Stimulated activated CD8-positive, alpha-beta memory T cell treated with anti-CD3 and anti-CD28 coated beads, Interleukin-15, amount 100 ng/mL, for 48 hours (primary cell): ENCODE results near the gene PNKP.

Experiments used
- DNase-seq, 2 donors: peaks; one replicate each; pipeline ENCODE4 v3.0.0-alpha.2; 2020; ENCODE audit warnings: low read depth in 2 of 2

The PNKP gene

DNA sequence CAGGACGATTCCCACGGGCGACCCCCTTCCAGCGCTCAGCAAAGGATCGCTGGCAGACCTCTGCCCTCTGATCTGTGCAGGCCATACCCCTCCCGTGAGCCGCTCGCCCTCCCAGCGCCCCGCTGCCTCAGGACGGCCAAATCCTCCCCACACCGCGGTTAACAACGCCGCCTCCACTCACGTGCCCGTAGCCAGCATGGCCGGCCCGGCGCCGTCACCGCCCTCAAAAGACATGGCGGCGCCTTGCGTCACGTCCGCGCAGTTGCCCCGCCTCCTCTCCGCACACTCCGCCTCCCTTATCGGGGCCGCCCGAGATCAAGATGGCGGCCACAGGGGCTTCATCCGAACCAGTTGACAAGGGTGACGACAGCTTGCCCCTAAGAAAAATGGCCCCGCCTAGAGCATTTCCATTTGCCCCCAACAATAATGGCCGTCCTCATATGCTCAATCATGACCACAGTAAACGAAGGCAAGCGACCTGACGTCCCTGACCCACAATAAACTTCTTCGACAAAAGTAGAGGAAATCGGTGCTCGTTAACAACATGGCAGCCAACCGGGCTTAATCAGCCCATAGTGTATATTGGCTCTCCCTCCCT lies 9.1 kb upstream of the PNKP start:
- DNase-seq: peak; percentile 95 to 97

DNA sequence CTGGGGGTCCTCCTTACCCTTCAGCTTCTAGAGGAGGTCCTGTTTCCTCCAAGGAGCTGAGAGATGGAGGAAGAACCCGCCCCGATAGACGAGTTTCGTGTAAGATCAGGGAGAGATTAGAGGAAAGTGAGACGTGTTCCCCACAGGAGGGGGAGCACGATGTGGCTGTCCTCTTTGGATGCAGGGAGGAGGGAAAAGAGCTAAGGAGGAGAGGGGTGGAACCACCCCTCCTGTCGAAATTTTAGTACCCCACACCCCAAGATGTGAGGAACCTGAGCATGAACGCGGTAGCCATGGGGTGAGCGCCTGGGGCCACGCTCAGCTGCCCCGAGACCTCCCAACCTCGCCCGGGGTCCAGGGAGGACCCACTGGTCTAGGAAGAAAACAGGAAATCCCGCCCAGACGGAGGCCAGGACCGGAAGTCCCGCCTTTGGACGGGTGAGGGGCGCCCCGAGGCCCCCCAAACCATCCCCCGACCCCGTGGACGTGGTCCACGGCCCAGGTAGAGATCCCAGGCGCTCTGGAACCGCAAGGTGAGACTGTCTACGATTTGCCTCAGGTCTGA lies 8.6 kb upstream of the PNKP start:
- DNase-seq: peak in 1 of 2 donors; percentile 39

DNA sequence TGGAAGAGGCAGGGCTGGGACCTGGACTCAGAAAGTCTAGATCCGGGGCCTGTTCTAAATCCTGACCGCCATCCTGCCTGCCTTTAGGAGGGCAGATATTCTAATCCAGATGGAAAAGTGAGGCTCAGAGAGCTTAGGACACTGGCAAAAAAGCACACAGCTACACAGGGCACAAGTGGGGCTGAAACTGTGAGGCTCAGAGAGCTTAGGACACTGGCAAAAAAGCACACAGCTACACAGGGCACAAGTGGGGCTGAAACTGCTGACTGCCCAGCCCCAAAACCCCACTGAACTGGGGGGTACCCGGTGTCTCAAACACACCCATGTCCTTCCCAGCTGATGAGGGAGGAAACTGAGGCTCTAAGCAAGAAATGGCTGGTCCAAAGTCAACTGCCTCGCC lies 7.8 kb upstream of the PNKP start:
- no peak for DNase-seq

DNA sequence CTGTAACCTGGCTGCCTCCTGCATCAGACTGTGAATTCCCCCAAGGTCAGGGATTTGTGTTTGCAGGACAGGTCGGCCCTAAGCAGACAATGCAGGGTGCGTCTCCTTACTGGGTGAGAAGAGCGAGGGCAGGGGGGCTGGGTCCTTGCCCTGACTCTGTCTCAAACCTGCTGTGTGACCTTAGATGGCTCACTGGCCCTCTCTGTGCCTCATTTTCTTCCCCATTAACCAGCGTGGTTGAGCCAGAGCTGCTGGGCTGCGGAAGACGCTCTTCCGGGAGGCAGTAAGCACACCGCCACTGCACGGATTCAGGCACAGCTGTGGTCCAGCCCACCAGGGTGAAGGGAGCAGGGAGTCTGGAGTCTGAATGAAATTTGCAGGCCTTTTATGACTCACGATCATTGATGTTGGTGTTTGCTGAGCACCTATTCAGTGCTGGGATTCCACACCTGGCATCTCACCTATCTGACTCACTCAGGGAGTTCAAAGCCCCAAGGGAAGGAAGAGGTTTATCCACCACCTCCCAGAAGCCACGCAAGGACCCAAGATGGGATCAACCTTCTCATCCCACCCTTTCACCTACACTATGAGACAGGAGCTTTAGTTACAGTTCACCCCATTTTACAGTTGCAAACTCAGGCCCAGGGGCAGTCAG lies 7.3 kb upstream of the PNKP start:
- no peak for DNase-seq

DNA sequence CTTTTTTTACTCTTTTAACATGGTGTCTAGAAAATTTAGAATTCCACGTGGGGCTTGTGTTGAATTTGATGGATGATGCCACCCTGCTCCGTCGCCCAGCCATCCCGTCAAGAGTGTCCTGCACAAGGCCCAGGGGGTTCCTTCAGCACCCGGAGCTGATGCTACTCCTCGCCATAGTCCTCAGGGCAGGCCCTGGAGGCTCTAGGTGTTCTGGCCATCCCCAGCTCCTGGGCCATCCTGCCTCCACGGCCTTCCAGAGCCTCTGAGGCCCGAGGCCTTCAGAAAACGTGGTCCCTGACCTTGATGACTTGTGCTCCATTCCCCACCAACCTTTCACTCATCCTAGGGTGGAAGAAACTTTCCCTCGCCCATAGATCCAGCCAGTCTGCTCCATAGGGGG lies 6.5 kb upstream of the PNKP start:
- DNase-seq: no peak

DNA sequence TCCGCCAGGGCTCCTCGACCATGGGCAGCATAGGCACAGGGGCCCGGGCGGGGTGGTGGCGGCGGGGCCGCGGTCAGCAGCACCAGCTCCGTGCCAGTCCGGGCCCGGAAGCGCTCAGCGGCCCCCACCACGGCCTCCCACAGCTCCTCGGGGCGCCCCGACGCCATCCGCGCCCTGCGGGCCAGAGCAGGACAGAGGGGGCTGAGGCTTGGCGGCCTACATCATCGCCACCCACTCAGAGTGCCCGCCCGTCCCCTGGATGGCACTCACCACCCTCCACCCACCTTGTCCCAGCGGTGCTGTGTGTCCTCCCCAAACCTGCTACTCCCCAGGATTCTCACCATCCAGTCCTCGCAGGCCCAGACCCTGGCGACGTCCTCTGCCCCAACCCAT lies 5.7 kb upstream of the PNKP start:
- no peak for DNase-seq

DNA sequence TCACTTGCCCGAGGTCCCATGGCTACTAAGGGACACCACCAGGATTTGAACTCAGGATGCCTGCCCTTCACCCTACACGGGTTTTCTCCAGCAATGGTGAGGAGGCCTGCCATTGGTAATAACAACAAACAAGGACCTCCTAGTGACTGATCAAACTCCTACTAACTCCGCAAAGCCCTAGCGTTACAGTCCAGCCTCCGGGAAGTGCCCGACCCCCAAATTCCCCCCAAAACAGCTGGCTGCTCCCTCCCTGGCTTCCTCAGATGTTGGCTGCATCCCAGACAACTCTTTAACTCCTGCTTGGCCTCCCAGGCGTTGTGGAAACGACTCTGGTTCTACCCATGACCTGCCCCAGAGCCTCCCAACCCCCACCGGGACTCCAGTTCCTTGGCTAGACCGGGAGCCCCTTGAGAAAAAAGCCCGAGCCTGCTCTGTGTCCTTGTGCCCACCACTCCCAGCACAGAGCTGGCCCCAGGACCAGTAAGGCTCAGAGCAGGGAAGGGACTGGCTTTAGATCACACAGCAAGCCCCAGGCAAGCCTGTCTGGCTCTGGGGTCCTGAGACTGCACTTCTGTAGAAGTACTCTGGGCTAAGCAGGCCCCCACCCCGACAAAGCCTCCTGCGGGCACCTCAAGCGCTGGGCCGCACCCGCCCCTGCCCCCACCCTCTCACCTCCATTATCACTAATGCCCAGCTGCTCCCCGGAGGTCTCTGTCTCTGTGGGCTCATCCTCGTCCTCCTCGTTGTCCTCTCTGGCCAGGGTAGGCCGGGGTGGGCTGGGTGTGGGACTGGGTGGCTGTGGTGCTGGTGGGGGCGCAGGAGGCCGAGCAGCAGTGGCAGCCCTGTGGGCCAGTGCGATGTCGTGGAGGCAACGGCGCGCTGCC lies 5.1 kb upstream of the PNKP start:
- DNase-seq: no peak

DNA sequence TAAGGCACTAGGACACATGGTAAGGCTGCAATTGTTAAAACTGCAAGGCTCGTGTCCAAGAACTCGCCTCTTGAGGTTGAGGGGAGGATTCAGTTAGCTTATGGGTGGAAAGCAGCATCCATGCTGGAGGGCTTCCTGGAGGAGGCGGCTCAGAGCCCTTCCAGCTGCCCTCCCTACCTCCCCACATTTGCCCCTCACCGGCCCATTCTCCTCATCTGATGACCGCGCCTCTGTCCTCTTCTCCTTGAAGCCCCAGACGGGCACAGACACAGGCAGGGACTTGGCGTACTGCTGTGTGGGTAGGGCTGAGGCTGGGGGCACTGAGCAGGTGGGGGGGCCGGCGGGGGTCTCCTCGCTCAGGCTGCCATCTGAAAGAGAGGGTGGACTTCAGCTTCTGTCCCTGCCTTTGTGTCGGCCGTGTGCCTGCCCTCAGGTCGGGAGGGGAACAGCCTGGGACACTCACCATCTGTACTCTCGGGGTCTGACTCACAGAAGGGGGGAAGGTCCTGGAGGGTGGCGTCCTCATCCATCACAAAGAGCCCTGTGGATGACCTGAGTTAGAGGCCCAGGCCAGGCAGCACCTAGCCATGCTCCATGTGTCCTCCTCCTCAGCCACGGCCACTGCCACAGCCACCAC lies 4.1 kb upstream of the PNKP start:
- no peak for DNase-seq

DNA sequence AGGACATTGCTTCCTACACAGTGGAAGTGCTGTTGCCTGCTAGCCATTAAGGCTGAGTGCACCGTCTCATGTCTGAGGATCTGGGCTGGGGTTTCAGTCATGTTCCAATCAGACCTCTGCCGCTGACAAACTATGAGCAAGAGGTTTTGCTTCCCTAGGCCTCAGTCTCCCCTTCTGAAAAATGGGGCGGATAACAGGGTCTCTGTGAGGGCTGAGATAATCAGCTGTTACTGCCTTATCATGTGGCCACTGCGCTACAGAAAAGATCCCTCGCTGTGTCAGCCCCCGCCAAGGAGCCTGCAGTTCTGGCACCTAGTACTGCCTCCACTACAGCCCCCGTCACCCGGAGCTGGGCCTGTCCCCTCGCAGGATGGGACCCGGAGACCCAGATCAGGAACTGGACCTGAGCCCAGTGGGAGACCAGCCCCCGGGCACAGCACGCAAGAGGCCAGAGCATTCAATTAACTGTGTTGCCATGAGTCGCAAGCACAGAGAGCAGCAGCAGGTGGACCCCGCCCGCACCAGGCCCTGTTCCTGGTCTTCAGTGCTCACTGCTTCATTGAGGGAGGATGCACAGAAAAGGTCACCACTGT lies 3.0 kb upstream of the PNKP start:
- DNase-seq: no peak

DNA sequence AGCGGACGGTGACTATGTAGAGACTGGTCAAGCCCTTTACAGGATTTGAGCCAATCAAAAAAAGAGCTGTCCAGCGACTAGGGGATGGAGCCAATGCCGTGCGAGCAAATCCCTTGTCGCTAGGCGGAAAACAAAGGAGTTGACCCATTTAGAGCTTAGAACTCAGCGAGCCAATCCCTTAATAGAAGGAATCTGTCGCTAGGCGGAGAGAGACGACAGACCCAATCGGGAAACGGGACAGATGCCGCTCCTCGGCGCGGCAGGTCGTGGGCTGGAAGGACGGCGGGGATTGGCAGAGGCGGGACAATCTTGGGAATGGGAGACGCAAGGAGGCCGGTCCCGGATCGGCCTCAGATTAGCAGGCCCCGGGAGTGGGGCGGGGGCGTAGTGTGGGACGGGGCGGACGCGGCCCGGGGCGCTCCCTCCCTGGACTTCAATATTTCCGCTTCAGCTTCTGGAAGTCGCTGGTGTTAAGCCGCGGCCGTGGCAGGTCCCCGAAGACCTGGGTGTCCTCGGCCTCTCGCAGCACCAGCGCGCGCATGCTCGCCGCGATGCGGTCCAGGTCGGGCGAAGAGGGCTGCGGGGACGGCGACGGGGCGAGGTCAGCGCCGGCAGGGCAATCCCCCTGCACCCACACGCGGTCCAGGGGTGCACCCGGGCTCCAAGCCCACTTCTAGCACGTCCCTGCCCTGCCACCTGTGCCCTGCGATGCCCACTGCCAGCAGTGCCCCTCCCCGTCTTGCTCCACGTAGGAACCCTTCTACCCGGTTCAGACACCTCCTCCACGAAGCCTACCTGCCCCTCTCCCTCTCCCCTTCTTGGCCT lies 2.3 kb upstream of the PNKP start:
- peak; percentile 83 to 84 for DNase-seq

DNA sequence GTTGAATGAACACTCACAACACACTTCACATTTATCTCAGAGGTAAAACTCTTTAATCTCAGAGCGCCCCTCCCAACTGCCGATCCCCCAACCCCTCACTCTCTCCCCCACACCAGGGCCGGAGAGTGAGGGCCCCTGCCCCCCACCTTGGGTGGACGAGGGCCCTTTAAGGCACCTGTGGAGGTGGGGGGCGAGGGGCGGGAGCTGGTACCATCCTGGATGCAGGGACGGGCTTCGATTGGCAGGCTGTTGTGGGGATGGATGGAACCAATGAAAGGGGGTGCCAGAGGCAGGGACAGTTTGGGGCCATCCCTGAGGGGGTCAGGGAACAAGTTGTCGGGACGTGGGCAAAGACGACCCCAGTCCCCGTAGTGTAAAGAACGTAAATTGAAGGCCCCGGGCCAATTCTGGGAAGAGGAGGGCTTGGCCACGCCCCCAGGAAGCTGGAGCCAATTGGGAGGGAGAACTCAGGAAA lies 1.7 kb upstream of the PNKP start:
- DNase-seq: no peak

DNA sequence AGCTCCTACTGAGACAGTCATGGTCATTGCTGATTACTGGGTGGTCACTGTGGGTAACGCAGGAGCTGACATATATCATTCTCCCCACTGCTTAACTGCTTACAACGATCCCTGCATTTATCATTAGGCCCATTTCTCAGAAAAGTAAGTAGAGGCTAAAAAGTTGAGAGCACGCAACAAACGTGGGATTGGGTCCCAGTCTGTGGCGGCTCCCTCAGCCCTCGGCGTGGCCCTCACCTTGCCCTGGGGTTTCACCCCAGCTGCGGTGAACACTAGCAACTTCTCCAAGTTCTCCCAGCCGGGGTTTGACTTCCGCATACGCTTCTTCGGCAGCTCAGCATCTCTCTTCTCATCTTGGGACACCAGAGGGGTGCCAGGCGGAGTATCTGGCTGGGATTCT lies 2.5 kb downstream of the PNKP start:
- no peak for DNase-seq

DNA sequence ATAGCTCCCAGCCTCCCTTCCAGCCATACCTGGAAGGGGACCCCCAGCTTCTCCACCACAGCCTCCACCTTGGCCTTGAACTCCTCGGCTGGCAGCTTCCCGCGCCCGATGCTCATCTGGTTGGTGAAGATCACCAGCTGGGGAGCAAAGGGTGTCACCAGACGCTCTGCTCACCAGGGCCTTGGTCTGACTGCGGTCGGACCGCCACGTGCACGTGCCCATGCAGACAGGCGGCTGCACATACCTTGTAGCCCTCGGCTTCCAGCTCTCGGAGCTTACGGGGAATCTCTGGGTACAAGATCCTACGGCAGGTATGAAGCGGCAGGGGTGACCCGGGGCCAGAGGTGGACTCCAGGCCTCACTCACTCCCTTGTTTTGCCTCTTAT lies 3.4 kb downstream of the PNKP start:
- no peak for DNase-seq

DNA sequence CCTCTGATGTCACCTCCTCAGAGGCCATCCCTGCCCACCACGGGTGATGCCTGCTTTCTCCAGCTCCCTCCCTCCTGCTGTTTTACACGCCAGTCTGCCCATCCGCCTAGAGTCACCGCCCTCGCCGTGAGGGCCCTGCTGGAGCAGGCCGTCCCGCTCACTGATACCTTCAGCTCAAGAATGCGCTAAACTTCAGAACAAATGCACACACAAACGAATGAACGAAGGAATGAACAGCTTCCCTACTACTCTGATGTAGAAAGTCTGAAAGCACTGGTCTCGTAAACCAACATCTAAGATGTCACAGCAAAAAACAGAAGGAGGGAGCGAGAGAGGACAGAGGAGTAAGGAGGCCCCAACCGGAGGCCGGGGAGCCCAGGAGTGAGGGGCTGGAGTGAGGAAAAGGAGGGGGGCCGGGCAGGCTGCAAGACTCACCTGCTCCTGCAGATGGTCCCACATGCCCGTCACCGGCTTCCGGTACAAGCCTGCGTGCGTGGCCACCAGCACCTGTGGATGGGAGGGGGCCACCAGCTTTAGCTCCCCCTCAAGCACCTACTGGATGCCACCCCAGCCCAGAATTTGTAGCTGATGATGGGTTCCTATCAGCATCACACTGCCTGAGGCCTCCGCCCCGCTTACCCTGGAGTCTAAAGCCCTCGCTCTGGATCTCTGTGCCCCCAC lies 4.0 kb downstream of the PNKP start:
- DNase-seq: no peak

DNA sequence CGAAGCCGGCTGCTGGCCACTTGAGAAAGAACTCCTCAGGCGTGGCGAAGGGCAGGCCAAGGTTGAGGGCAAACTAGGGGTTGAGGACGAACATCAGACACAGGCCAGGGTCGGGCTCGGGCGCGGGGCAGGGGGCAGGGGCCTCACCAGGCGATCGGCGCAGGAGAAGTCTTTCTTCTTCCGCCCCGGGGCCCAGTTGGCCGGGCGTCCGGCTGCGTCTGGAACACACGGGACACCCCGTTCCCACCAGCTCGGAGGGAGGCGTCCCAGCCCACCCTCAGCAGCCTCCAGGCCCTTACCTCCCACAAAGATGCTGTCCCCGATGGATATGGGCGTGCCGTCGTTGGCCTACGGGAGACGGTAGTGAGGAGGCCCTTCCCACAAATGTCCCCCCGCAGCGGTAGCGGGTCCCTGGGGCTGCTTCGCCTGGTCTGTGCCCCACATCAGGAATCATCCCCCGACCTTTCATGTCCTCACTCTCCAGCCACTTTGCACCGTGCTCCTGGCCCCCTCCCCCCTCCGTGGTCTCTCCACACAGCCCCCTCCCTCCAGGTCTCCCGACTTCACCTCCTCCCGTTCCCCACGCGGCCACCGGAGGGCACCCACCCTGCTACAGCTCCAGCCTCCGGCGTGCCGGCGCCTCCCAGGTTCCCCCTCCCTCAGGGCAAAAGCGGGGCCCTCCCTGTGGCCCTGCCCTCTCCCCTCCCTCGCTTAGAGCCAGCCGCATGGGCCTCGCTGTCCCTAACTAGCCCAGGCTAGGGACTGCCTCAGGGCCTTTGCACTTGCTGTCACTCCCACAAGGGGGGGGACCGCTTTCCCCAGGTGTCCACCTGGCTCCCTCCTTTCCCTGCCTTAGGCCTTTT lies 4.8 kb downstream of the PNKP start:
- no peak for DNase-seq

DNA sequence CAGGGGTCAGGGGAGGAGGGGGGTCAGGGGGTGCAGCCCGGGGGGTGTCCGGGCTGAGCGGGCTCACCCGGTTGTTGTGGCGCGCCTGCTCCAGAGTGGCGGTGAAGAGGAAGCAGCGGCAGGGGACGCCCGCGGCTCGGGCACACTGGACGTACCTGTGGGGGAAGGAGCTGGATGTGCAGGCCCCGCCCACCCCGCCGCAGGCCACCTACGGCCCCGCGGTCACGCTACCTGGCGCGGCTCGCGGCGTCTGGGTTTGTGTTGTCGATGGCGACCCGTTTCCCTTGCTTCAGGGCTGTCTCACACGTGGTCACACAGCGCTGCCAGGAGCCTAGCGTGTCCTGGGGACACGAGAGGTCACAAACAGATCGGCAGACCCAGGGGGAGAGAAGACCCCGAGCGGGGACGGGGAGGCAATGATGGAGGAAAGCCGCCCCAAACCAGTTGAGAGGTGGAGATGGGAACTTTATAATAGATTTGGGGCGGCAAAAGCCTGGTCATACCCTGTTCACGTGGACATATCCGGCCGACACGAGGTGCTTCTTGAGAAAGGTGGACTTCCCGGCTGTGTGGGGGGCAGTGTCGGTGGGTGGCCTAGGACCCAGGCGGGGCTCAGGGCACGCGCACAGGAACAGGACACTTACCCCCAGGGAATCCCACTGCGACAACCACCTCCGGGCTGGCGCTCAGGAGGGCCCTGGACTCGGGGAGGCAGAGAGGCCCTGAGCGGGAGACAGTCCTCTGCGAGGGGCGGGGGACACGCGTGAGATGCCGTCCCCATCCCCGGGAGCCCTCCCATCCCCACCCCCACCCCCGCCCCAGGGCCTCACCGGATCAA lies 5.6 kb downstream of the PNKP start:
- DNase-seq: no peak

DNA sequence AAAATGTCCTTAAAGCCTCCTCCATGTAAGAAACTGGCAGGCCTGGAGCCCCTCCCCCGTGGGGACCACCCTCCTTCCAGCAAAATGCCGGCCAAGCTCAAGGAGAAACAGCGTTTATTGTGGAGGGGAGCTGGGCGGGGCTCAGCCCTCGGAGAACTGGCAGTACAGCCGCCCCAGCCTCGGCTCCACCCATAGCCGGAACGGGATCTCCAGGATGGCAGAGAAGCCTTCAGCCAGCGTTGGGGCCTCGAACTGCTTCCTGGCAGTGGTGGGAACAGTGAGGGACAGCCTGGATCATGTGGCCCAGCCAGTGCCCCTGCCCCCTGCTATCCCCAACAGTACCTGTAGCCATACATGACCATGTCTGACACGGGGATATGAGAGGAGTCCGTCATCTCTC lies 6.3 kb downstream of the PNKP start:
- no peak for DNase-seq

DNA sequence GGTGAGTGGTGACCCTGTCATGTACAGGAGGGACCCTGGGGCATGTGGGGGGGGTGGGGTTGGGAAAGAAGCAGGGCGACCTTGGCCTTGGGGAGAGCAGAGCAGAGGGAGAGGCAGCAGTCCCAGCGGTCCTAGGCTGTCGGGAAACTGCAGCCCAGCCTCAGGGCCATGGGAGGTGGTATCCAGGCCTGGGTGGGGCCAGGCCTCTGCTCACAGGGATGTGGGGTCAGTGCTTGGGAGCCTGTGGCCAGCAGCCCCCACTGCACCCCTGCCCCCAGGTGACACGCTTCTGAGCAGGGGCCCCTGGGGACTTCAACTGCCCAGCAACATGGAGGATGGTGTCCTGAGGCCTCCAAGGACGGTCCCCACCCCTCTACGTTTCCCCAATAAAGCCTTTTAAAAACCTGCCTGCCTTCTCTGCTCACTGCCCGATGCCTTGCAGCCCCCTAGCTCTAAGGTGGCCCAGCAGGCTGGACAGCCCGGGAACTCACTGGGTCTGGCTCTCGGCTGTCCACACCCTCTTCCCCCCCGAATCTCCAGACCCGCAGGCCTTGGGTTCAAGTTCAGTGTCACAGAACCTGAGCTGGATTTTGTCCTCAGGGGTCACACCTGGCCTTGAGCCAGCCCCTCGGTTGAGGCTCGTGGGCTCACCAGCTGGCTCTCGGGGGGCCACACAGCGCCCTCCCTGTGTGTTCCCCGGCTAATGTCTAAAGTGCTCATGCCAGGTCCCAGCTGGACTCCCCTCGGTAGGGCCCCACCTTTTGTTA lies 6.9 kb downstream of the PNKP start:
- DNase-seq: no peak
